HEK293T (cell line): ENCODE measurements around the gene POLE3.
"Not testable (repeated sequence)": the region's sequence is repeated elsewhere in the genome, so short reads cannot be mapped to it uniquely, and the experiment has no call there.

Source experiments
- CTCF ChIA-PET: fragments of 350-600 bp; formaldehyde crosslinking; extraction: SDS; loops from one replicate; lab custom pipeline; 2021; ENCODE audit warnings: antibody characterized with exemption, inconsistent platforms; lab: Yijun Ruan, JAX
- POLR2A ChIA-PET: fragments of 350-600 bp; formaldehyde crosslinking; extraction: SDS; loops from one replicate; lab custom pipeline; 2020; ENCODE audit warnings: antibody characterized with exemption, inconsistent platforms; lab: Yijun Ruan, JAX
- DNase-seq: peaks from one replicate; pipeline ENCODE4 v3.0.0; 2012; ENCODE audit warnings: mixed read lengths; ENCODE audit errors: extremely low spot score
- ARNT ChIP-seq: fragments of 450-650 bp; IDR thresholded peaks from 2 replicates; pipeline ENCODE4 v1.6.1; 2017; ENCODE audit warnings: mild to moderate bottlenecking
- BHLHE40 ChIP-seq: fragments of 450-650 bp; IDR thresholded peaks from 2 replicates; pipeline ENCODE4 v1.6.1; 2016; ENCODE audit warnings: mild to moderate bottlenecking, moderate library complexity, borderline replicate concordance
- CTBP1 ChIP-seq: fragments of 450-650 bp; IDR thresholded peaks from 2 replicates; pipeline ENCODE4 v1.6.1; 2016; ENCODE audit warnings: borderline replicate concordance
- ELF4 ChIP-seq: fragments of 450-650 bp; IDR thresholded peaks from 2 replicates; pipeline ENCODE4 v1.6.1; 2017; ENCODE audit warnings: antibody characterized with exemption
- FOXA1 ChIP-seq: fragments of 450-650 bp; IDR thresholded peaks from 2 replicates; pipeline ENCODE4 v1.6.1; 2016; ENCODE audit warnings: mild to moderate bottlenecking
- FOXK2 ChIP-seq: fragments of 450-650 bp; IDR thresholded peaks from 2 replicates; pipeline ENCODE4 v1.6.1; 2016; ENCODE audit warnings: mild to moderate bottlenecking
- FOXM1 ChIP-seq: fragments of 450-650 bp; IDR thresholded peaks from 2 replicates; pipeline ENCODE4 v1.6.1; 2017; ENCODE audit warnings: mild to moderate bottlenecking, borderline replicate concordance
- HDGF ChIP-seq: fragments of 450-650 bp; IDR thresholded peaks from 2 replicates; pipeline ENCODE4 v1.6.1; 2017; ENCODE audit warnings: antibody characterized with exemption, borderline replicate concordance
- L3MBTL2 ChIP-seq: fragments of 450-650 bp; conservative IDR thresholded peaks from 2 replicates; pipeline ENCODE4 v1.6.1; 2016; ENCODE audit warnings: mild to moderate bottlenecking
- LEF1 ChIP-seq: fragments of 450-650 bp; IDR thresholded peaks from 2 replicates; pipeline ENCODE4 v1.6.1; 2017; ENCODE audit warnings: mild to moderate bottlenecking, borderline replicate concordance
- NFRKB ChIP-seq: fragments of 450-650 bp; IDR thresholded peaks from 2 replicates; pipeline ENCODE4 v1.6.1; 2016; ENCODE audit warnings: mild to moderate bottlenecking, moderate library complexity
- SP1 ChIP-seq: fragments of 450-650 bp; IDR thresholded peaks from 2 replicates; pipeline ENCODE4 v1.6.1; 2017
- SUZ12 ChIP-seq: fragments of 450-650 bp; IDR thresholded peaks from 2 replicates; pipeline ENCODE4 v1.6.1; 2016; ENCODE audit warnings: mild to moderate bottlenecking
- TARDBP ChIP-seq: fragments of 450-650 bp; IDR thresholded peaks from 2 replicates; pipeline ENCODE4 v1.6.1; 2016
- ZNF384 ChIP-seq: fragments of 450-650 bp; IDR thresholded peaks from 2 replicates; pipeline ENCODE4 v1.6.1; 2016
- TF ChIP-seq, protein P1 (sequence below): fragments of 450-650 bp; IDR thresholded peaks from 2 replicates; pipeline ENCODE4 v1.6.1; 2016

POLE3 gene

GRCh38 chr9:113369855-113370140, 40.7 kb downstream of the POLE3 start:
- ChIA-PET POLR2A (no interaction called here), CTCF (no interaction called here)
- DNase-seq, result no peak
- TF ChIP-seq ZNF384 (no peak), FOXA1 (no peak), HDGF (no peak), L3MBTL2 (no peak), NFRKB (no peak), ELF4 (no peak), CTBP1 (no peak), BHLHE40 (no peak), TARDBP (no peak), SP1 (no peak), SUZ12 (no peak), FOXM1 (no peak), LEF1 (no peak), ARNT (no peak), FOXK2 (no peak)
- TF ChIP-seq, protein P1, sequence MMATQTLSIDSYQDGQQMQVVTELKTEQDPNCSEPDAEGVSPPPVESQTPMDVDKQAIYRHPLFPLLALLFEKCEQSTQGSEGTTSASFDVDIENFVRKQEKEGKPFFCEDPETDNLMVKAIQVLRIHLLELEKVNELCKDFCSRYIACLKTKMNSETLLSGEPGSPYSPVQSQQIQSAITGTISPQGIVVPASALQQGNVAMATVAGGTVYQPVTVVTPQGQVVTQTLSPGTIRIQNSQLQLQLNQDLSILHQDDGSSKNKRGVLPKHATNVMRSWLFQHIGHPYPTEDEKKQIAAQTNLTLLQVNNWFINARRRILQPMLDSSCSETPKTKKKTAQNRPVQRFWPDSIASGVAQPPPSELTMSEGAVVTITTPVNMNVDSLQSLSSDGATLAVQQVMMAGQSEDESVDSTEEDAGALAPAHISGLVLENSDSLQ, result no peak

GRCh38 chr9:113368982-113369854, 41.3 kb downstream of the POLE3 start:
- POLR2A ChIA-PET, result no interaction called here
- TF ChIP-seq LEF1 (no peak), L3MBTL2 (no peak), TARDBP (no peak), ELF4 (no peak), SUZ12 (no peak), NFRKB (no peak), ZNF384 (no peak), FOXK2 (no peak), FOXM1 (no peak), HDGF (no peak), ARNT (no peak), FOXA1 (no peak), CTBP1 (no peak), BHLHE40 (no peak), SP1 (no peak)
- DNase-seq, result no peak
- CTCF ChIA-PET, result no interaction called here

DNA sequence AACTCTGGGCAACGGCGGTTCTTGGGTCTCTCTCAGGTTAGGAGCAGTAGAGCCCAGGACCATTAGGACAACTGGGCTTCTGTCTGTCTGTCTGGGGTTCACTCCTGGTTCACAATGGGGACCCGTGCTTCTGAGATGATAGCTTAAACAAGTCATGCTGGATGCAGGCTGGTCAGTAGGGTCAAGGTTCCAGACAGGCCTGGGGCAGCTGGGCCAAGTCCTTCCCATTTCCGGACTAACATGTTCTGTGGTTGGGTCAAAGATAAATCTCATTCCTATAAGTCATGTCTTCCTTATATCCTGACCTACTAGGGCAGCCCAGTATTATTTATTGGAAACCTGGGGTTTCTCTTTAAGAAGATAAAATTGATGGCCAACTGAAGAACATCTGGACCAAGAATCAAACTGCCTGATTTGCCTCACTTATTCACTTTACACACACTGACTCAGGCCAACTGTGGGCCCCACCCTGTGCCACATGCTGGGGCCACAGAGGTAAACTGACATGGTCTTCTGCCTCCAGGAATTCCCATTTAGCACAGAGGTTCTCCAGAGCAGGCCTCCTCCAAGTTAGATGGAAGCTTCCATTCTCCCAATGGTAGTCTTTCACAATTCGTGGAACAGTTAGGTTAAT, 42.0 kb downstream of the POLE3 start:
- ChIA-PET POLR2A (interaction anchor here (2.2 kb wide), 1 partner anchor 8 kb away, joined by 7 read pairs; the partner anchor contains the start of gene HDHD3), CTCF (no interaction called here)
- no peak for DNase-seq
- TF ChIP-seq SUZ12, result no peak
- TF ChIP-seq FOXK2, result no peak
- no peak for TF ChIP-seq HDGF
- no peak for TF ChIP-seq FOXA1
- no peak for TF ChIP-seq SP1

DNA sequence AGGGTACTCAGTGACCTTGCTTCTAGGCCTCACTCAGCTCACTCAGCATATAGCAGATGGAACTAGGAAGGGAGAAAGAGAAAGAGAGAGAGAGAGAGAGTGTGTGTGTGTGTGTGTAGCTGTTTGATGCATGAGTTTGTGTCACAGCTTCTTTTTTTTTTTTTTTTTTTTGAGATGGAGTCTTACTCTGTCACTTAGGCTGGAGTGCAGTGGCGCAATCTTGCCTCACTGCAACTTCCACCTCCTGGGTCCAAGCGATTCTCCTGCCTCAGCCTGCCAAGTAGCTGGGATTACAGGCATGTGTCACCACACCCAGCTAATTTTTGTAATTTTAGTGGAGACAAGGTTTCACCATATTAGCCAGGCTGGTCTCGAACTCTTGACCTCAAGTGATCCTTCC, 44.8 kb downstream of the POLE3 start:
- CTCF ChIA-PET, DNase-seq: not testable (repeated sequence)
- POLR2A ChIA-PET, result interaction anchor here (0.9 kb wide), 1 partner anchor 45 kb away, joined by 3 read pairs; the partner anchor contains the start of genes C9orf43 and POLE3

- no peak for DNase-seq
- POLR2A ChIA-PET, result no interaction called here
- CTCF ChIA-PET, result interaction anchor here (0.9 kb wide), 1 partner anchor 25 kb away, joined by 3 read pairs; the partner anchor contains the start of gene WDR31
- TF ChIP-seq ELF4 (no peak), SUZ12 (no peak), FOXA1 (no peak), FOXM1 (no peak), NFRKB (no peak), CTBP1 (no peak), FOXK2 (no peak), TARDBP (no peak), ARNT (no peak), BHLHE40 (no peak)
- TF ChIP-seq, protein P1, result no peak
Measured at GRCh38 chr9:113364951-113365350, 45.5 kb downstream of the POLE3 start.

DNA sequence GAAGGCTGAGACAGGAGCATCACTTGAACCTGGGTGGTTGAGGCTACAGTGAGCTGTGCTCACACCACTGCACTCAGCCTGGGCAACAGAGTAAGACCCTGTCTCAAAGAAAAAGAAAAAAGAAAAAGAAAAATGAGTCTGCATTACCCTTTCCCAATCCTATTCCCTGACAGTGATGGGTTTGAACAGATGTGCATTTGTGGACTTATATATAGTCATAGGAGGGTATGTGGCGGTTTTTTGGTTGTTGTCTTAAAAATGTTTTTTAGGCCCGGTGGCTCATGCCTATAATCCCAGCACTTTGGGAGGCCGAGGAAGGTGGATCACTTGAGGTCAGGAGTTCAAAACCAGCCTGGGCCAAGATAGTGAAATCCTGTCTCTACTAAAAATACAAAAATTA, 47.1 kb downstream of the POLE3 start:
- ChIA-PET POLR2A (interaction anchor here (1.2 to 4.0 kb wide), 2 partner anchors 14 to 23 kb away, joined by 3 to 15 read pairs; partner anchors contain the start of gene WDR31), CTCF (no interaction called here)
- no peak for DNase-seq
- no peak for TF ChIP-seq BHLHE40
- no peak for TF ChIP-seq ARNT
- TF ChIP-seq SUZ12, result no peak
- TF ChIP-seq ELF4, result no peak
- TF ChIP-seq LEF1, result no peak
- no peak for TF ChIP-seq HDGF
- TF ChIP-seq CTBP1, result no peak
- TF ChIP-seq FOXK2, result no peak
- TF ChIP-seq FOXM1, result no peak
- no peak for TF ChIP-seq FOXA1
- no peak for TF ChIP-seq ZNF384
- TF ChIP-seq L3MBTL2, result no peak
- no peak for TF ChIP-seq SP1
- TF ChIP-seq, protein P1, result no peak
- TF ChIP-seq TARDBP, result no peak
- TF ChIP-seq NFRKB, result no peak
